ENCODE measurements around the gene AOAH.
"Not testable (repeated sequence)": the region's sequence is repeated elsewhere in the genome, so short reads cannot be mapped to it uniquely, and the experiment has no call there.

Gene AOAH

GRCh38 chr7:36504216-36504615 is 220.1 kb downstream of the AOAH start:
- DNase-seq, result not testable (repeated sequence)

DNA sequence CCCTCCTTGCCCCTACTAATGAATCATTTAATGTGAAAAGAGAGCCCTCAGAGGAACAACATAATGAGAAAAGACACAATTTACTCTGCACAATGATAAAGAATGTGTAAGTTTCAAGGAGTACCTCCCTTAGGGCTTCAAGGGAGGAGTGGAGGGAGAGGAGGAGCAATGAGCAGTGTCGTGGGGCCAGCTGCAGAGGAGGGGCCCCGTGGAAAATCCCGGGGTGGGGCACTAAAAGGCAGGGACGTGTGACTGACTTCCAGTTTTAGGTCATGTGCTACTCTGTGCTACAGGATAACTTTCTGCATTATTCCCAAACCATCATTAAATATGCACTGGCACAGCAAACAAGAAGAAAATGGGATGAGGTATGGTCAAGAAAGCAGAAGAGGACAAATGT is 226.5 kb downstream of the AOAH start:
- no peak for DNase-seq

GRCh38 chr7:36497176-36497575 is 227.1 kb downstream of the AOAH start:
- not testable (repeated sequence) for DNase-seq

GRCh38 chr7:36496576-36496975 is 227.7 kb downstream of the AOAH start:
- no peak for DNase-seq

DNA sequence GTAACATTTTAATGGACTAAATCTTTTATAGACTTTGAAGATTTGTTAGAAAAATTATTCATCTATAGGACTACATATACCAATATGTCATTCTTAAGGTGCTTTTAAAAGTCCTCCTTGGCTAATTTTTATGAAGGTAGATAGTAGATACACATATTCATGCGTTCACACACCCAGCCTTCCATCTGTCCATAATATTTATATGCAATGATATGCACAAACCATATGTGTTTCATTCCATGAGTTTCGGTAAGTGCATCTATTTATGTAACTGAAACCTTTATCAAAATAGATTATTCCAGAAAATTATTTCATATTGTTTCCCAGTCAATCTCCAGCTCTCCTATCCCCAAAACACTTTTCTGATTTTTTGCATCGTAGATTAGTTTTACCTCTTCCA is 233.0 kb downstream of the AOAH start:
- DNase-seq, result no peak

DNA sequence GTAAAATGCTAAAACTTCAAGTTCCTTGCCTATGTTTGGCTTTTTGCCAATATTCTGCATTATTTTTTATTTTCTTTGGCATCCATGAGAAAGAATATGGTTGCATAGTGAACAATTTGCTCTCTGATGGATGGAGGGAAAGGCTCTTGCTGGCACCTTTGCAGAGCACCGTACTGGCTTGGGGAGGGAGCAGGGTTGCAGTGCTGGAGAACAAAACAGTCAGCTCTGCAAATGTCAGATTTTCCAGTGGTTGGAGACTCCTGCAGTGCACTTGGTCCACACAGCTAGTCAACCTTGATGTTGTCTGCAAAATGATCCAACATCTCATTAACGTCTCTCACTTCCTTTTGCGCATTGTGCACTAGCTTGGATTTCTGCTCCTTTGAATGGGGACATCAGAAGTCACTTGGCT is 233.9 kb downstream of the AOAH start:
- no peak for DNase-seq

DNA sequence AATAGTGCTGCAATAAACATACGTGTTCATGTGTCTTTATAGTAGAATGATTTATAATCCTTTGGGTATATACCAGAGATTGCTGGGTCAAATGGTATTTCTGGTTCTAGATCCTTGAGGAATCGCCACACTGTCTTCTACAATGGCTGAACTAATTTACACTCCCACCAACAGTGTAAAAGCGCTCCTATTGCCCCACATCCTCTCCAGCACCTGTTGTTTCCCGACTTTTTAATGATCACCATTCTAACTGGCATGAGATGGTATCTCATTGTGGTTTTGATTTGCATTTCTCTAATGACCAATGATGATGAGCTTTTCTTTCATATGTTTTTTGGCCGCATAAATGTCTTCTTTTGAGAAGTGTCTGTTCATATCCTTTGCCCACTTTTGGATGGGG is 235.6 kb downstream of the AOAH start:
- DNase-seq, result not testable (repeated sequence)

- DNase-seq, result peak; percentile 41
Measured at GRCh38 chr7:36487756-36488336, 236.4 kb downstream of the AOAH start.

DNA sequence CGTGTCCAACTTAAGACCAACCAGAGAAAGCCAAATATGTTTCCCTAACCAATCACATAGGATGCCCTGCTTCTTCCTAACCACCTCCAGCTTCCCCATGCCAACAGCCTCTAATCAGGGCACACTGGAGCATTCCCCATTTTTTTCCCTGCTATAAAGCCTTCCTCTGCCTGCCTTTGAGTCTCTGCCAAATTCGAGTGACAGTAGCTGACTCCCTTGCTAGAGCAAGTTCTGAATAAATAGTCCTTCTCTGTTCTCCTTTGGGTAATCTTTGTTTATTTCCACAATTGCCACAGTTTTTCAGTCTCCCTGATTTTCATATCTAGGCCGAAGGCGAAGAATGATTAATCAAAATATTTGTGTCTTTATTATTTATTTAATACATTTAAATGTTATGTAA is 238.0 kb downstream of the AOAH start:
- no peak for DNase-seq

GRCh38 chr7:36484265-36484664 is 240.0 kb downstream of the AOAH start:
- no peak for DNase-seq

DNA sequence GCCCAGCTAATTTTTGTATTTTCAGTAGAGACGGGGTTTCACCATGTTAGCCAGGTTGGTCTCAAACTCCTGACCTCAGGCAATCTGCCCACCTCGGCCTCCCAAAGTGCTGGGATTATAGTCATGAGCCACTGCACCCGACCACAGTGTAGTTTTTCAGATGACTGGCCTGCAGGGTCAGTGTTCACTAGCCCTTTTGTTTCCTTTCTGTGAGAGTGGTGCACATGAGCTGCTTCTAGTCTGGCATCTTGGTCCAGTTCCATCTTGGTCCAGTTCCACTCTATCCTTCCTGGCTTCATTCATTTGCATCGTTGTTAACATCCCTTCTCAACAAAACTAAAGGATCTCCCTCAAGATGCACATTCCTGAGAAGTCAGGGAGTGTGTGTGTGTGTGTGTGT is 240.4 kb downstream of the AOAH start:
- not testable (repeated sequence) for DNase-seq

GRCh38 chr7:36478745-36479144 is 245.5 kb downstream of the AOAH start:
- DNase-seq, result no peak

DNA sequence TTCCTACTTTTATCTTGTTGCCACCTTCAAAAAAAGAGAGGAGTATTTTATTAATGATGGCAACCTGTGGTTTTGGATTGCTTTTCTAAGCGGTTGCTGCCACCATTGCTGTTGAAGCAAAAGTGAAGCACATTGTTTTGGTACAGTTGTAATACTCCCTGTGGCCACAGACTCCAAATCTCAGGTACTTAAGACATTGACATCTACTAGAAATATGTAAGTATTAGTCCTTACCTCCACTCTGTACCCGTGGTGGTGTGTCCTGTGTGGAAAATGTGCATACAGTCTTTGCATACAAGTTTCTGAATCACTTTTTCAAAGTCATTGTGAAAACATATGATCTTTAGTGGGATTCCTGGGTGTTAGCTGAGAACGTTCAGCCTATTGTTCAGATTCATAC is 248.9 kb downstream of the AOAH start:
- DNase-seq, result no peak

- no peak for DNase-seq
Measured at GRCh38 chr7:36475011-36475342, 249.3 kb downstream of the AOAH start.

GRCh38 chr7:36474283-36475010 is 249.8 kb downstream of the AOAH start:
- DNase-seq, result no peak

GRCh38 chr7:36473454-36474282 is 250.6 kb downstream of the AOAH start:
- DNase-seq, result peak; percentile 11

GRCh38 chr7:36472141-36472729 is 252.1 kb downstream of the AOAH start:
- DNase-seq, result no peak

DNA sequence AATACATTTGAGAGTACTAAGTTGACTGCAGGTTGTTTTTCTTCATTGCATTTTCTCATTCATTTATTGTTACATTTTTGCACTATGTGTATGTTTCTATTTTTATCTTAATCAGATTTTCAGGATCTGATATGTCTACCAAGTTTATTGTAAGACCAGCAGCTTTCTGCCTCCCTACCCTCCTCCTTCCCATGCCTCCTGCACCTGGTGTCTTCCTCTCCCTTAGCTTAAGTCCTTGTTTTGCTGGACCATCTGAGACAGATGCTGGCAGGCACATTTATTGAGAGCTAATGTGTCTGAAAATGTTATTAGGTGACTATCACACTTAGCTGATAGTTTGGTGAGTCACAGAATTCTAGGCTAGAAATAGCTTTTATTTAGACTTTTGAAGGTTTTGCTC is 255.1 kb downstream of the AOAH start:
- DNase-seq, result no peak

DNA sequence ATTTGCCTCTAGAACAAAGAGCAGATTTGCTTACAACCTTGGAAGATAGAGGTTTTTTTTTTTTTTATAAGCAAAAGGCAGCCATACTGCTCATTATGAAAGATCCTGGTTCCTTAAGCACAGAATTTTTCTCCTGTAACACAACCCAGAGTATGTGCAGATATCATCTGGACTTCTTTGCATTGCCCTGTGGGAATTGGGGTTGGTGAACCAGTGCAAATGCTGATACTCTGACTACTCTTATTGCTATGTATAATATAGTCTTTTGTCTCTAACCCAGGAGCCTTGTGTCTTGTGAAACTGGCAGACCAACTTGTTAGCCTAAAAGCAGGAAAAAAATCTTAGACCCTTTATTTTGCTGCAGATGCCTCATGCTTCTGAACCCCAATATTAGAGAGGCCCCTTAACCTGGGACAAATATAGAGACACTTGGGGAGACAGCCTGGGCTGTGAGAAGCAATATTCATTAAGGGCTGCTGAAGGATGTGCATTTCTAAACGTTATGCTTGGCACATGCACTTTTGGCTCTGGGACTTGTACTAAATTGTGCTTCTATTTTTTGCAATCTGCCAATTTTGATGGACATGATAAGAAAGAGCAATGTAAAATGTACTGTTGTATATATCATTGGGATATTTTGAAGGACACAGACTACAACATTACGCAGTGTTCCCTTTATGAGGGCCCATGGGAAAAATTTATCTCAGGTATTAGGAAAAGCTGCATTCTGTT is 255.8 kb downstream of the AOAH start:
- DNase-seq, result no peak

GRCh38 chr7:36466001-36466400 is 258.3 kb downstream of the AOAH start:
- DNase-seq, result not testable (repeated sequence)

- no peak for DNase-seq
Measured at GRCh38 chr7:36464271-36464670, 260.0 kb downstream of the AOAH start.

All from NCI-H2029 (cell line).